ENCODE measurements around the gene SLC66A2.

DNA sequence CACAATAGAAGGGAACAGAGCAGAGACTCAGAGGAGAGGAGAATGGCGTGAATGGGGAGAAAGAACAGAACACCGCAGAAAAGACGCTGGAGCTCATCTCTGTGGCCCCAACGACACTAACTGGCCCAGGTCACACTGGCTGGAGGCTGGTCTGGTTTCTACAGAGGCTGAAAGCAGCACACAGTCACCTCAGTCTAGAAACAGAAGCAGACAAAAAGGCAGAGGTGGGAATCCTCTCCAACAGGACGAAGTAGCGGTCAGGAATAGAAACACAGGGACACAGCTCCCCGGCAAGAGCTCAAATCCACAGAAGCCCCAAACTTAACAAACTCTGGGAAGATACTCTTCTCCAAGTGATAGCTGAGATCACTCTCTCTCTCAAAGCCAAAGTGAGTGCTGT, 9.2 kb downstream of the SLC66A2 start:
- TF ChIP-seq CTCF (IDR thresholded peaks at IDR 0.05) (no peak), POLR2A (IDR thresholded peaks at IDR 0.05) (no peak), POLR2AphosphoS5 (IDR thresholded peaks at IDR 0.05) (no peak), EP300 (IDR thresholded peaks at IDR 0.05; ENCODE audit: low read depth) (no peak)

All from transverse colon (tissue), 4 donors.